Fibroblast of villous mesenchyme (primary cell): ENCODE data around the gene ASIC2. TPM values are rescaled to one million over a fixed set of nuclear protein-coding genes. Genes with fewer than 3 reads are reported as not detected.
A peak's percentile ranks its signal among the peaks of the same experiment; 100 is the strongest.

ENCODE experiments used
- DNase-seq: peaks from one replicate; pipeline ENCODE4 v3.0.0-alpha.2; 2010; ENCODE audit warnings: low read depth
- H3K4me3 ChIP-seq: 2 replicates; pipeline ENCODE4 v1.5.1; 2011; ENCODE audit warnings: low read depth, mild to moderate bottlenecking, low read length
- total RNA-seq: library from RNA; depleted of rRNA; stranded (reverse); fragments of >200 nt; gene quantifications from 2 replicates; pipeline ENCODE4 v1.2.3, GENCODE V29; 2012
- TF ChIP-seq, protein P1 (sequence below): IDR thresholded peaks from 2 replicates; pipeline ENCODE4 v1.5.1; 2012; ENCODE audit warnings: low read depth, mild to moderate bottlenecking, low read length; ENCODE audit not compliant: insufficient read depth

ASIC2 gene
- total RNA-seq, 1 donor = not detected

DNA sequence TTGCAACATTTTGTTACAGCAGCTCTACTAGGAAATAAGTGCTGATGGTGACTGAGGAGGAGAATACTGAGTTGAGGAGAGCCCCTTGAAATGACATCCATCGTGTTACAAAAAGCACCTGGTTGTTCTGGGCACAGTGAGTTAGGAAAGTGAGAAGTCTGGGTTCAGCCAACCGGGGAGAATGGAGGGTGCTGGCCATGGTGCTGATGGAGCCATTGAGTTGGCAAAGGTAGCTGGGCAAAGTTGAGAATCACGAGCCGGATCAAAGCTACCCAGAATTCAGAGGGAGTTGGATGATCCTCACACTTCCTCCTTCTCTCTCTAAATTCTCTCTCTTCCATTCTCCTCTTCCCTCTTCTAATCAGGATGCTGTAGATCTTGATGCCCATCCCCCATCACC lies 35.0 kb upstream of the ASIC2 start:
- no peak overlapping the region for H3K4me3 ChIP-seq
- peak; percentile 4 for DNase-seq
- TF ChIP-seq, protein P1, sequence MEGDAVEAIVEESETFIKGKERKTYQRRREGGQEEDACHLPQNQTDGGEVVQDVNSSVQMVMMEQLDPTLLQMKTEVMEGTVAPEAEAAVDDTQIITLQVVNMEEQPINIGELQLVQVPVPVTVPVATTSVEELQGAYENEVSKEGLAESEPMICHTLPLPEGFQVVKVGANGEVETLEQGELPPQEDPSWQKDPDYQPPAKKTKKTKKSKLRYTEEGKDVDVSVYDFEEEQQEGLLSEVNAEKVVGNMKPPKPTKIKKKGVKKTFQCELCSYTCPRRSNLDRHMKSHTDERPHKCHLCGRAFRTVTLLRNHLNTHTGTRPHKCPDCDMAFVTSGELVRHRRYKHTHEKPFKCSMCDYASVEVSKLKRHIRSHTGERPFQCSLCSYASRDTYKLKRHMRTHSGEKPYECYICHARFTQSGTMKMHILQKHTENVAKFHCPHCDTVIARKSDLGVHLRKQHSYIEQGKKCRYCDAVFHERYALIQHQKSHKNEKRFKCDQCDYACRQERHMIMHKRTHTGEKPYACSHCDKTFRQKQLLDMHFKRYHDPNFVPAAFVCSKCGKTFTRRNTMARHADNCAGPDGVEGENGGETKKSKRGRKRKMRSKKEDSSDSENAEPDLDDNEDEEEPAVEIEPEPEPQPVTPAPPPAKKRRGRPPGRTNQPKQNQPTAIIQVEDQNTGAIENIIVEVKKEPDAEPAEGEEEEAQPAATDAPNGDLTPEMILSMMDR = no peak

DNA sequence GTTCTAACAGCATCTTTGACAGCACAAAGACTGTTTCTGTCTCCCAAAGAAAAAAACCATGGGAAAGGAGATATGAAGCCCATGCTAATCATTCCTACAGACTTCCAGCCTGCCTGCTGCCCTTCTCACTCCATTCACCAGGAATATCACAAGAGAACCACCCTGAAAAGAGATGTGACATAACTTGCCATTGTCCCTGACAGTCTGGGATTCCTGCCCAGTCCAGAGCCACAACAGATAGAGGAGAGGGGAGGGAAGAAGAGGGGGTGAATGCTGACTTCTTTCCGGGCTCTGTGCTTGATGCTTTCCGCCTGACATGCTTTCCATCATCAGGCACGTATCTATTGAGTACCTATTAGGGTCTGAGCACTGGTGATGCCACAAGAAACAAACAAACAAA lies 31.6 kb upstream of the ASIC2 start:
- TF ChIP-seq, protein P1 = no peak
- no peak overlapping the region for H3K4me3 ChIP-seq
- DNase-seq = no peak

DNA sequence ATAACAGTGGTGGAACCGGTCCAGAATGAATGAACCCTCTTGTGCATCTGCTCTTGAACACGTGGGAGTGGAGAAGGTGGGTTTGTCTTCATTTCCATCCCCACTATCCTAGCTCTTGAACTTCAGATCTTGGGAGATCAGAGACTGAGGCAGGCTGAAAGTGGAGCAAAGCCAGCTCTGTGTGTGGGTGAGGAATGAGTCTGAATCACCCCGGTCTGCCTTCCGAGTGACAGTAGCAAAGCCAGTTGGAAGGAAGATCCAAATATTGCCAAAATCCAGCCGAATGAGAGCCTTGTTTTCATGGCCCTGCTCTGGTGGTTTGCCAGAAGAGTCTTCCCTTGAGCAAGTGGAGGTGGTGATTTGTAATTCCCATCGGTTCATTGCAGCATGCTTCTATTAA lies 29.0 kb upstream of the ASIC2 start:
- TF ChIP-seq, protein P1 = no peak
- no peak overlapping the region for H3K4me3 ChIP-seq
- no peak for DNase-seq

DNA sequence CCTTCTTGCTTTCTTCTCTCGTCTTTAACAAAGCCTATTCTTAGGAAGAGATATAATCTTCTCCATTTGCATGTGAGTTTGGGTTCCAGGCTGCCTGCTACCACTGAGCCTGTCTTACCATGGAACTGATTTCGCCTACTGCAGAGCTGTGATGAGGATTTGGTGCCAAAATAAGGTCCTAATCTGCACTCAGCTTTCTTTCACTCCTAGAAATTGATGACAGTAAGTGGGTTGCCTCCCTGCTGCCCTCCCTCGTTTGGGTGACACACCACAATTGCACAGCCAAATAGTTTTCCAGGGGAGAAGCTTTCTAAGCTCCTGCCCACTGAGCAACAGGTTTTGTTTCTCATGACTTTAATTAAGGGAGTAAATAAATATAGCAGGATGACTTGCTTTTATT lies 25.1 kb upstream of the ASIC2 start:
- TF ChIP-seq, protein P1 = no peak
- DNase-seq = no peak
- no peak overlapping the region for H3K4me3 ChIP-seq

DNA sequence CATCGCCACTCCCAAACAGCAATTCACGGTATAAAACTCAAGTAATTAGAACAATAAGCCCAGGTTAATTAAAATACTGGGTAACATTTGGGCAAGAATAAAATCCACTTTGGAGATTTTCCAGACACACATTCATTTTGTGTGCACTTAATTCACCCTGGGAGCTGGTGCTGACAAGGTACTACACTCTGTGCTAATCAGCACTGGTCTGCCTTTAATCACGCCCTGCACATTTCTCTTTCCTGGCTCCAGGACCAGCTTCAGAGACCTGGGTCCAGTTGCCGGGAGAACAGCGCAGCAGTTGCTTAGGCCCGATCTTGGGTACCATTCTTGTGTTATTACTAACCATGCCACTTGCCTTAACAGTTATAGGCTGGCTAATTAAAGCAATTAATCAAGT lies 23.7 kb upstream of the ASIC2 start:
- DNase-seq = no peak
- TF ChIP-seq, protein P1 = no peak
- no peak overlapping the region for H3K4me3 ChIP-seq

DNA sequence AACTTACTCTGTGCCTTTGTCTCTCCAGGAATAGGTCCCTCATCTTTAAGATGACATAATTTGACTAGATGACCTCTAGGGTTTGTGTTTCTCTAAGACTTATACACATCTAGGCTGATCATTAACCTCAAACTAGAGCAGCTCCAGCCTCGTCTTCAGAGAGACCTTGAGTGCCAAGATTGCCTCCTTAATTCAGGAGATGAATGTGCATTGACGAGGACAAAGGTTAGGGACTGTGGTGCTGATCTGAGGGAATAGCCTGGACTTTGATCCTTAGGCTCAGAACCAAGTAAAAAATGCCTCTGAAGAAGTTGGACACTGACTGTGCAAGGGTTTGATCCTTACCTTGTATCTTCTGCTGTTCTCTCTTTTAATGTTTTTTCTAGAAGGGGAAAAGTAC lies 17.2 kb upstream of the ASIC2 start:
- H3K4me3 ChIP-seq = no peak overlapping the region
- TF ChIP-seq, protein P1 = no peak
- no peak for DNase-seq

DNA sequence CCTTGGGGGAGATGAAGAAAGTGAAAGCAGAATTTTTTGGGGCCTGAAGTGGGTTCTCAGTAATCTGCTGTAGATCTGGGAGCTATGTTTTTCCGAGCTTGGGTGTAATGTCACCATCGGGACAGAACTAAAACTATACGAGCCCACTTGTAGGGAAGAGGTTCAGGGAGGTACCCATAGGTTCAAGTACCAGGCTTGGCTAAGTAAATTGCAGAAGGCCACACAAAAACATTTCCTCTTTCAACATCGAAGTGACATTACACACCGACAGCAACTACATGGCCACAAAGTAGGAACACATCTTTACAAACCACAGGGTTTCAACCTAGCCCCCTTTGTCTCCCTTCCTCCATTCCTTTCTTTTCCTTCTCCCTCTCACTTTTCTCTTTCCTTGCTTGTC lies 10.2 kb upstream of the ASIC2 start:
- TF ChIP-seq, protein P1 = no peak
- DNase-seq = no peak
- H3K4me3 ChIP-seq = no peak overlapping the region
